HEK293 (cell line): ENCODE data around the gene KLHL36.

Experiments
- CTCF ChIA-PET: fragments of 350-600 bp; formaldehyde crosslinking; extraction: SDS; loops from one replicate; lab custom pipeline; 2021; ENCODE audit warnings: antibody characterized with exemption; lab: Yijun Ruan, JAX
- POLR2A ChIA-PET: fragments of 300-600 bp; formaldehyde crosslinking; extraction: SDS; loops from one replicate; lab custom pipeline; 2020; ENCODE audit warnings: antibody characterized with exemption, inconsistent platforms; lab: Yijun Ruan, JAX
- H3K27ac ChIP-seq: fragments of 200-500 bp; sonication (Bioruptor generic); 2 replicates; pipeline ENCODE4 v1.5.1; 2014; ENCODE audit warnings: low read depth, low read length, control low read depth, inconsistent platforms; ENCODE audit errors: extremely low read depth
- H3K36me3 ChIP-seq, 2 experiments: fragments of 200-500 bp in 1 of 2; sonication (Bioruptor generic) in 1 of 2; 1 replicate in 1 of 2; 2 replicates in 1 of 2; pipeline ENCODE4 v1.5.1; 2014 to 2017; ENCODE audit warnings: inconsistent platforms in 2 of 2, low read length in 2 of 2; ENCODE audit not compliant: control insufficient read depth in 2 of 2, insufficient read depth in 1 of 2
- H3K4me1 ChIP-seq: fragments of 200-500 bp; sonication (Bioruptor generic); 2 replicates; pipeline ENCODE4 v1.5.1; 2014; ENCODE audit warnings: mild to moderate bottlenecking, low read length, inconsistent platforms; ENCODE audit not compliant: control insufficient read depth, insufficient read depth
- H3K4me3 ChIP-seq: 2 replicates; pipeline ENCODE4 v1.5.1; 2011; ENCODE audit warnings: low read depth, mild to moderate bottlenecking, control low read depth, low read length, moderate library complexity
- H3K9me3 ChIP-seq: fragments of 200-500 bp; sonication (Bioruptor generic); 2 replicates; pipeline ENCODE4 v1.5.1; 2014; ENCODE audit warnings: low read depth, low read length, inconsistent platforms; ENCODE audit not compliant: control insufficient read depth, insufficient read depth
- CTCF ChIP-seq: fragments of 450-650 bp; formaldehyde crosslinking; IDR thresholded peaks from 2 replicates; pipeline ENCODE4 v1.5.1; 2016; ENCODE audit warnings: missing biosample characterization, missing genetic modification characterization
- KLF17 ChIP-seq: fragments of 450-650 bp; formaldehyde crosslinking; IDR thresholded peaks from 2 replicates; pipeline ENCODE4 v1.5.1; 2016; ENCODE audit warnings: missing biosample characterization, missing genetic modification characterization
- SALL2 ChIP-seq: fragments of 450-650 bp; formaldehyde crosslinking; IDR thresholded peaks from 2 replicates; pipeline ENCODE4 v1.5.0; 2017; ENCODE audit warnings: missing biosample characterization, mild to moderate bottlenecking, missing genetic modification characterization, borderline replicate concordance
- SETDB1 ChIP-seq: IDR thresholded peaks from one replicate; pipeline ENCODE4 v1.6.1; 2017; ENCODE audit warnings: mild to moderate bottlenecking, low read length, moderate library complexity, mixed read lengths; ENCODE audit not compliant: insufficient read length
- YY2 ChIP-seq: fragments of 450-650 bp; formaldehyde crosslinking; IDR thresholded peaks from 2 replicates; pipeline ENCODE4 v1.5.1; 2016; ENCODE audit warnings: missing biosample characterization, missing genetic modification characterization
- ZBTB17 ChIP-seq: fragments of 450-650 bp; formaldehyde crosslinking; IDR thresholded peaks from 2 replicates; pipeline ENCODE4 v1.5.1; 2016; ENCODE audit warnings: missing biosample characterization, missing genetic modification characterization
- ZNF211 ChIP-seq: fragments of 450-650 bp; formaldehyde crosslinking; IDR thresholded peaks from 2 replicates; pipeline ENCODE4 v1.5.1; 2016; ENCODE audit warnings: low read depth, missing biosample characterization, missing genetic modification characterization
- ZNF266 ChIP-seq: fragments of 450-650 bp; formaldehyde crosslinking; IDR thresholded peaks from 2 replicates; pipeline ENCODE4 v1.5.1; 2016; ENCODE audit warnings: missing biosample characterization, missing genetic modification characterization, low read depth
- ZNF280C ChIP-seq: fragments of 450-650 bp; formaldehyde crosslinking; IDR thresholded peaks from 2 replicates; pipeline ENCODE4 v1.5.1; 2016; ENCODE audit warnings: missing biosample characterization, missing genetic modification characterization
- ZNF324 ChIP-seq: fragments of 450-650 bp; formaldehyde crosslinking; IDR thresholded peaks from 2 replicates; pipeline ENCODE4 v1.5.1; 2016; ENCODE audit warnings: missing biosample characterization, missing genetic modification characterization
- ZNF404 ChIP-seq: fragments of 450-650 bp; formaldehyde crosslinking; IDR thresholded peaks from 2 replicates; pipeline ENCODE4 v1.5.1; 2017; ENCODE audit warnings: missing biosample characterization, missing genetic modification characterization
- ZNF473 ChIP-seq: fragments of 450-650 bp; formaldehyde crosslinking; IDR thresholded peaks from 2 replicates; pipeline ENCODE4 v1.5.1; 2017; ENCODE audit warnings: missing biosample characterization, missing genetic modification characterization
- ZNF48 ChIP-seq: fragments of 450-650 bp; formaldehyde crosslinking; IDR thresholded peaks from 2 replicates; pipeline ENCODE4 v1.5.1; 2016; ENCODE audit warnings: missing biosample characterization, missing genetic modification characterization
- ZNF610 ChIP-seq: fragments of 450-650 bp; formaldehyde crosslinking; IDR thresholded peaks from 2 replicates; pipeline ENCODE4 v1.5.1; 2016; ENCODE audit warnings: missing biosample characterization, missing genetic modification characterization, borderline replicate concordance
- ZNF692 ChIP-seq: fragments of 450-650 bp; formaldehyde crosslinking; IDR thresholded peaks from 2 replicates; pipeline ENCODE4 v1.5.1; 2016; ENCODE audit warnings: missing biosample characterization, missing genetic modification characterization
- ZNF776 ChIP-seq: fragments of 450-650 bp; formaldehyde crosslinking; IDR thresholded peaks from 2 replicates; pipeline ENCODE4 v1.5.0; 2017; ENCODE audit warnings: missing biosample characterization, missing genetic modification characterization, borderline replicate concordance
- TF ChIP-seq, protein P1 (sequence below): fragments of 450-650 bp; formaldehyde crosslinking; IDR thresholded peaks from 2 replicates; pipeline ENCODE4 v1.5.1; 2016; ENCODE audit warnings: missing biosample characterization, missing genetic modification characterization
- TF ChIP-seq, protein P2 (sequence below): fragments of 450-650 bp; formaldehyde crosslinking; IDR thresholded peaks from 2 replicates; pipeline ENCODE4 v1.5.1; 2016; ENCODE audit warnings: missing biosample characterization, missing genetic modification characterization, low read depth
- TF ChIP-seq, protein P3 (sequence below): fragments of 450-650 bp; formaldehyde crosslinking; conservative IDR thresholded peaks from 2 replicates; pipeline ENCODE4 v1.5.1; 2016; ENCODE audit warnings: low read depth, missing biosample characterization, missing genetic modification characterization

Gene KLHL36

DNA sequence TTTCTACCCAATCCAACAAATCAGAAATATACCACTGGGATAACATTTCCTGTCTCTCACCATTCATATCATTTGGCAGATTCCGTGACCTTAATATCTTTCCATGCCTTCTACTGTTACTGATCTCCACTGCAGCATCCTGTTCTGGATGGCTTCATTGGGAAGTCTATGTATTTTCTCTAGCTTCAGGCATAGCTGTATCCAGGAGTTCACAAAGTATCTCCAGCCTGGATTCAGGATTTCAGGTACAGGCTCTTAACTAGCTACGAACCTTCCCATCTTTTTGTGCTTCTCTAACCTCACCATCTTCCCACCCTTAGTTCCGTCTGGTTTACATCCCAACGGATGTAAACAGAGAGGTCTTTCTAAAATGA is 36.3 kb downstream of the KLHL36 start:
- Histone ChIP-seq H3K36me3 (no peaks in the 10 kb centered on the region), H3K4me3 (no peak overlapping the region), H3K9me3 (no peaks in the 10 kb centered on the region), H3K27ac (no peak overlapping the region), H3K4me1 (no peaks in the 10 kb centered on the region)
- ChIA-PET CTCF (interaction anchor here (0.7 to 2.3 kb wide), 2 partner anchors 12 to 40 kb away, joined by 4 to 14 read pairs; no protein-coding TSS in a partner anchor), POLR2A (no interaction called here)
- TF ChIP-seq ZNF473, result no peak
- TF ChIP-seq ZBTB17, result no peak
- no peak for TF ChIP-seq SALL2 (tag by site-specific recombination)
- no peak for TF ChIP-seq SETDB1
- no peak for TF ChIP-seq YY2 (tag by site-specific recombination)
- TF ChIP-seq ZNF211, result no peak
- TF ChIP-seq ZNF404 (tag by site-specific recombination), result no peak
- no peak for TF ChIP-seq ZNF266 (tag by site-specific recombination)
- TF ChIP-seq CTCF (tag by site-specific recombination), result no peak
- no peak for TF ChIP-seq ZNF324
- no peak for TF ChIP-seq ZNF610 (tag by site-specific recombination)
- TF ChIP-seq KLF17 (tag by site-specific recombination), result no peak
- TF ChIP-seq ZNF48 (tag by site-specific recombination), result no peak
- TF ChIP-seq, protein P1, sequence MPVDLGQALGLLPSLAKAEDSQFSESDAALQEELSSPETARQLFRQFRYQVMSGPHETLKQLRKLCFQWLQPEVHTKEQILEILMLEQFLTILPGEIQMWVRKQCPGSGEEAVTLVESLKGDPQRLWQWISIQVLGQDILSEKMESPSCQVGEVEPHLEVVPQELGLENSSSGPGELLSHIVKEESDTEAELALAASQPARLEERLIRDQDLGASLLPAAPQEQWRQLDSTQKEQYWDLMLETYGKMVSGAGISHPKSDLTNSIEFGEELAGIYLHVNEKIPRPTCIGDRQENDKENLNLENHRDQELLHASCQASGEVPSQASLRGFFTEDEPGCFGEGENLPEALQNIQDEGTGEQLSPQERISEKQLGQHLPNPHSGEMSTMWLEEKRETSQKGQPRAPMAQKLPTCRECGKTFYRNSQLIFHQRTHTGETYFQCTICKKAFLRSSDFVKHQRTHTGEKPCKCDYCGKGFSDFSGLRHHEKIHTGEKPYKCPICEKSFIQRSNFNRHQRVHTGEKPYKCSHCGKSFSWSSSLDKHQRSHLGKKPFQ (tag by site-specific recombination), result no peak
- TF ChIP-seq, protein P2, sequence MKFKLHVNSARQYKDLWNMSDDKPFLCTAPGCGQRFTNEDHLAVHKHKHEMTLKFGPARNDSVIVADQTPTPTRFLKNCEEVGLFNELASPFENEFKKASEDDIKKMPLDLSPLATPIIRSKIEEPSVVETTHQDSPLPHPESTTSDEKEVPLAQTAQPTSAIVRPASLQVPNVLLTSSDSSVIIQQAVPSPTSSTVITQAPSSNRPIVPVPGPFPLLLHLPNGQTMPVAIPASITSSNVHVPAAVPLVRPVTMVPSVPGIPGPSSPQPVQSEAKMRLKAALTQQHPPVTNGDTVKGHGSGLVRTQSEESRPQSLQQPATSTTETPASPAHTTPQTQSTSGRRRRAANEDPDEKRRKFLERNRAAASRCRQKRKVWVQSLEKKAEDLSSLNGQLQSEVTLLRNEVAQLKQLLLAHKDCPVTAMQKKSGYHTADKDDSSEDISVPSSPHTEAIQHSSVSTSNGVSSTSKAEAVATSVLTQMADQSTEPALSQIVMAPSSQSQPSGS, result no peak
- TF ChIP-seq, protein P3, sequence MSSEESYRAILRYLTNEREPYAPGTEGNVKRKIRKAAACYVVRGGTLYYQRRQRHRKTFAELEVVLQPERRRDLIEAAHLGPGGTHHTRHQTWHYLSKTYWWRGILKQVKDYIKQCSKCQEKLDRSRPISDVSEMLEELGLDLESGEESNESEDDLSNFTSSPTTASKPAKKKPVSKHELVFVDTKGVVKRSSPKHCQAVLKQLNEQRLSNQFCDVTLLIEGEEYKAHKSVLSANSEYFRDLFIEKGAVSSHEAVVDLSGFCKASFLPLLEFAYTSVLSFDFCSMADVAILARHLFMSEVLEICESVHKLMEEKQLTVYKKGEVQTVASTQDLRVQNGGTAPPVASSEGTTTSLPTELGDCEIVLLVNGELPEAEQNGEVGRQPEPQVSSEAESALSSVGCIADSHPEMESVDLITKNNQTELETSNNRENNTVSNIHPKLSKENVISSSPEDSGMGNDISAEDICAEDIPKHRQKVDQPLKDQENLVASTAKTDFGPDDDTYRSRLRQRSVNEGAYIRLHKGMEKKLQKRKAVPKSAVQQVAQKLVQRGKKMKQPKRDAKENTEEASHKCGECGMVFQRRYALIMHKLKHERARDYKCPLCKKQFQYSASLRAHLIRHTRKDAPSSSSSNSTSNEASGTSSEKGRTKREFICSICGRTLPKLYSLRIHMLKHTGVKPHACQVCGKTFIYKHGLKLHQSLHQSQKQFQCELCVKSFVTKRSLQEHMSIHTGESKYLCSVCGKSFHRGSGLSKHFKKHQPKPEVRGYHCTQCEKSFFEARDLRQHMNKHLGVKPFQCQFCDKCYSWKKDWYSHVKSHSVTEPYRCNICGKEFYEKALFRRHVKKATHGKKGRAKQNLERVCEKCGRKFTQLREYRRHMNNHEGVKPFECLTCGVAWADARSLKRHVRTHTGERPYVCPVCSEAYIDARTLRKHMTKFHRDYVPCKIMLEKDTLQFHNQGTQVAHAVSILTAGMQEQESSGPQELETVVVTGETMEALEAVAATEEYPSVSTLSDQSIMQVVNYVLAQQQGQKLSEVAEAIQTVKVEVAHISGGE, result no peak
- TF ChIP-seq ZNF692 (tag by site-specific recombination), result no peak
- TF ChIP-seq ZNF776 (tag by site-specific recombination), result no peak
- no peak for TF ChIP-seq ZNF280C (tag by site-specific recombination)
